Nephron (organoid): ENCODE measurements around the gene COX20.

ENCODE experiments used
- H3K27ac Mint-ChIP-seq, 3 experiments: 2 replicates each; pipeline ENCODE4 v1.8.0; 2020; ENCODE audit warnings: mixed read lengths in 3 of 3, mild to moderate bottlenecking in 2 of 3, moderate library complexity in 1 of 3
- H3K27me3 Mint-ChIP-seq: 2 replicates; pipeline ENCODE4 v1.8.0; 2021; ENCODE audit warnings: low read depth, mild to moderate bottlenecking, moderate library complexity, mixed read lengths
- H3K36me3 Mint-ChIP-seq: 2 replicates; pipeline ENCODE4 v1.8.0; 2020; ENCODE audit warnings: low read depth, mixed read lengths
- H3K4me1 Mint-ChIP-seq: 2 replicates; pipeline ENCODE4 v1.8.0; 2020; ENCODE audit warnings: mixed read lengths
- H3K4me3 Mint-ChIP-seq, 3 experiments: 2 replicates each; pipeline ENCODE4 v1.8.0; 2020; ENCODE audit warnings: mild to moderate bottlenecking in 3 of 3, mixed read lengths in 3 of 3, moderate library complexity in 2 of 3
- H3K9me3 Mint-ChIP-seq: 2 replicates; pipeline ENCODE4 v1.8.0; 2020; ENCODE audit warnings: mixed read lengths
- CTCF ChIP-seq, 3 experiments: fragments of 200-600 bp; sonication (generic); IDR thresholded peaks; one replicate each; pipeline ENCODE4 v1.5.0; 2021; ENCODE audit warnings: antibody characterized with exemption in 3 of 3; ENCODE audit not compliant: unreplicated experiment in 3 of 3

The COX20 gene

GRCh38 chr1:244851546-244852231 lies 16.2 kb downstream of the COX20 start:
- Mint-ChIP-seq H3K4me3 (no peak overlapping the region), H3K27ac (peak overlapping the region in 2 of 3 experiments; percentile 9 to 24), H3K36me3 (peaks cover 93% of the 10 kb centered on the region), H3K27me3 (no peaks in the 10 kb centered on the region), H3K4me1 (peaks cover 4% of the 10 kb centered on the region), H3K9me3 (no peaks in the 10 kb centered on the region)
- TF ChIP-seq CTCF (IDR thresholded peaks at IDR 0.05; ENCODE audit: unreplicated experiment in 3 of 3), result no peak

GRCh38 chr1:244852694-244853093 lies 17.2 kb downstream of the COX20 start:
- Mint-ChIP-seq H3K27ac (peak overlapping the region in 1 of 3 experiments; percentile 24), H3K27me3 (no peaks in the 10 kb centered on the region), H3K4me1 (peaks cover 8% of the 10 kb centered on the region), H3K9me3 (no peaks in the 10 kb centered on the region), H3K36me3 (peaks cover 93% of the 10 kb centered on the region), H3K4me3 (no peak overlapping the region)
- no peak for TF ChIP-seq CTCF (IDR thresholded peaks at IDR 0.05; ENCODE audit: unreplicated experiment in 3 of 3)

GRCh38 chr1:244854166-244854565 lies 18.7 kb downstream of the COX20 start:
- no peak for TF ChIP-seq CTCF (IDR thresholded peaks at IDR 0.05; ENCODE audit: unreplicated experiment in 3 of 3)
- Mint-ChIP-seq H3K27me3 (no peaks in the 10 kb centered on the region), H3K9me3 (no peaks in the 10 kb centered on the region), H3K36me3 (peaks cover 93% of the 10 kb centered on the region), H3K4me1 (peaks cover 15% of the 10 kb centered on the region), H3K4me3 (no peak overlapping the region), H3K27ac (no peak overlapping the region)

GRCh38 chr1:244854865-244855578 lies 19.6 kb downstream of the COX20 start:
- no peak for TF ChIP-seq CTCF (IDR thresholded peaks at IDR 0.05; ENCODE audit: unreplicated experiment in 3 of 3)
- Mint-ChIP-seq H3K4me1 (peaks cover 17% of the 10 kb centered on the region), H3K27me3 (no peaks in the 10 kb centered on the region), H3K9me3 (no peaks in the 10 kb centered on the region), H3K4me3 (no peak overlapping the region), H3K27ac (no peak overlapping the region), H3K36me3 (peaks cover 90% of the 10 kb centered on the region)

- Mint-ChIP-seq H3K27ac (no peak overlapping the region), H3K27me3 (no peaks in the 10 kb centered on the region), H3K9me3 (no peaks in the 10 kb centered on the region), H3K4me3 (no peak overlapping the region), H3K4me1 (peaks cover 40% of the 10 kb centered on the region), H3K36me3 (peaks cover 89% of the 10 kb centered on the region)
- TF ChIP-seq CTCF (IDR thresholded peaks at IDR 0.05; ENCODE audit: unreplicated experiment in 3 of 3), result no peak
Observed at GRCh38 chr1:244857761-244858160, 22.3 kb downstream of the COX20 start.
